AG10803 (cell line): ENCODE results near the gene URGCP.

Source experiments
- DNase-seq: peaks from one replicate; pipeline ENCODE4 v3.0.0; 2010; ENCODE audit warnings: low read depth
- H3K4me3 ChIP-seq: 2 replicates; pipeline ENCODE4 v1.5.1; 2011; ENCODE audit warnings: mild to moderate bottlenecking, low read length, control low read depth
- TF ChIP-seq, protein P1 (sequence below): conservative IDR thresholded peaks from 2 replicates; pipeline ENCODE4 v1.5.1; 2011; ENCODE audit warnings: mild to moderate bottlenecking, low read length, control low read depth, inconsistent platforms

URGCP gene

DNA sequence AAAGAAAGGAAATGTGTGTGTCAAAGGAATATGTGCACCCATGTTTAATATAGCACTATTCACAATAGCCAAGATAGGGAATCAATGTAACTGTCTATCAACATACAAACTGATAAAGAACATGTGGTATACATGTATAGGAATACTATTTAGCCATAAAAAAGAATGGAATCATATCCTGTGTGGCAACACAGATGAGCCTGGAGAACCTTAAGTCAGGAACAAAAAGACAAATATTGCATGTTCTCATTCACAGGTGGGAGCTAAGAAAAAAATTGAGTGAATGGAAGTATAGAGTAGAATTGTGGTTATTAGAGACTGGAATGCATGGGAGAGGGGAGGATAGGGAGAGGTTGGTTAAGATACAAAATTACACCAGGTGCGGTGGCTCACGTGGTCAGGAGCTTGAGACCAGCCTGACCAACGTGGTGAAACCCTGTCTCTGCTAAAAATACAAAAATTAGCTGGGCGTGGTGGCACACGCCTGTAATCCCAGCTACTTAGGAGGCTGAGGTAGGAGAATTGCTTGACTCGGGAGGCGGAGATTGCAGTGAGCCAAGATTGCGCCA, 10.5 kb downstream of the URGCP start:
- no peak for DNase-seq
- TF ChIP-seq, protein P1, sequence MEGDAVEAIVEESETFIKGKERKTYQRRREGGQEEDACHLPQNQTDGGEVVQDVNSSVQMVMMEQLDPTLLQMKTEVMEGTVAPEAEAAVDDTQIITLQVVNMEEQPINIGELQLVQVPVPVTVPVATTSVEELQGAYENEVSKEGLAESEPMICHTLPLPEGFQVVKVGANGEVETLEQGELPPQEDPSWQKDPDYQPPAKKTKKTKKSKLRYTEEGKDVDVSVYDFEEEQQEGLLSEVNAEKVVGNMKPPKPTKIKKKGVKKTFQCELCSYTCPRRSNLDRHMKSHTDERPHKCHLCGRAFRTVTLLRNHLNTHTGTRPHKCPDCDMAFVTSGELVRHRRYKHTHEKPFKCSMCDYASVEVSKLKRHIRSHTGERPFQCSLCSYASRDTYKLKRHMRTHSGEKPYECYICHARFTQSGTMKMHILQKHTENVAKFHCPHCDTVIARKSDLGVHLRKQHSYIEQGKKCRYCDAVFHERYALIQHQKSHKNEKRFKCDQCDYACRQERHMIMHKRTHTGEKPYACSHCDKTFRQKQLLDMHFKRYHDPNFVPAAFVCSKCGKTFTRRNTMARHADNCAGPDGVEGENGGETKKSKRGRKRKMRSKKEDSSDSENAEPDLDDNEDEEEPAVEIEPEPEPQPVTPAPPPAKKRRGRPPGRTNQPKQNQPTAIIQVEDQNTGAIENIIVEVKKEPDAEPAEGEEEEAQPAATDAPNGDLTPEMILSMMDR = no peak
- H3K4me3 ChIP-seq = no peak overlapping the region

DNA sequence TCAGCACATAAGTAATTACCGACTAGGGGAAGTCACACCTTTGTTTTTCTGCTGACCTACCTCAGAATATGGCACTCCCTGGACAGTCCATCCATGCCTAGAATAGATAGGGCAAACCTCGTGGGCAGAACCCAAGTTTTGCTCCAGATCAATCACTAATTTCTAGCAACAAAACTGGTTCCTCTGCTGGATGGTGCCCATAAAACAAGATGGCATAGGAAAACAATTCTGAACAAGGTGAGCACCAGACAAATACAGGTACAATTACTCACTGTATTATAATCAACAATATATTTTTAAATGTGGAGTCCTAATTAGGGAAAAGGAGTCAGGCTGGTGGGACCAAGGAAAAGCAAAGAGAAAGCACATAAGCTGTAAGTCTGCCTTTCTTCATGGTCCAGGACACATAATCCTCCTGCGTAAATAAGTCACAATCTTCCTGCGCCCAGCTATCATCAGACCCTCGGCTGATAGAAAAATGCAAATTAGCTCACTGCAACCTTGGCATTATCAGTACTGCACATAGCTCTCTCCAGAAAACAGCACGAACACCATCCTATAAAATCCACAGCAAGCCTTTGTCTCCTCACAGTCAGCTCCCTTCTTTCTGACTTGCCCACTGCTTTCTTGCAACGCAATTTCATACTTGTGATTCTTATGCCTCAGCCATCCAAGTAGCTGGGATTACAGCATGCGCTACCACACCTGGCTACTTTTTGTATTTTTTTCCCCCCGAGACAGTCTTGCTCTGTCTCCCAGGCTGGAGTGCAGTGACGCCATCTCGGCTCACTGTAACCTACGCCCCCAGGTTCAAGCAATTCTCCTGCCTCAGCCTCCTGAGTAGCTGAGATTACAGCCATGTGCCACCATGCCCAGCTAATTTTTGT, 15.1 kb downstream of the URGCP start:
- no peak overlapping the region for H3K4me3 ChIP-seq
- TF ChIP-seq, protein P1 = no peak
- no peak for DNase-seq

DNA sequence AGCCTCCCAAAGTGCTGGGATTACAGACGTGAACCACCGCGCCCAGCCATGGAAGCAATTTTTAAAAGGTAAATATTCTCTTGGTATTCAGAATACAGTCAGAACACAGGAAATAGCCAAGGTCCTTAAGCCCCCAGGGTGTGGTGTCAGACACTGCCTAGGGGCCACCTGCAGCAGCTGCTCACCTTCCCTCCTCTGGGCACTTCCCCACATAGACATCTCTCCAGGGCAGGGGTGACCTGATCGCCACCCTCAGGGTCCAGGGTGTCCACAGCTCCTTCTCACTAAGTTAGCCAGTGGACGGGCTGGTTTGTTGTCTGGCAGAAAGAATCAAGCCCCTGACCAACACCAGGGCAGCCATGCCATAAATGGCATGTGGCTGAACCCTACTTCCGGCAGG, 15.9 kb downstream of the URGCP start:
- TF ChIP-seq, protein P1 = no peak
- H3K4me3 ChIP-seq = no peak overlapping the region
- no peak for DNase-seq

GRCh38 chr7:43888993-43889945, 17.1 kb downstream of the URGCP start:
- H3K4me3 ChIP-seq = no peak overlapping the region
- no peak for DNase-seq

DNA sequence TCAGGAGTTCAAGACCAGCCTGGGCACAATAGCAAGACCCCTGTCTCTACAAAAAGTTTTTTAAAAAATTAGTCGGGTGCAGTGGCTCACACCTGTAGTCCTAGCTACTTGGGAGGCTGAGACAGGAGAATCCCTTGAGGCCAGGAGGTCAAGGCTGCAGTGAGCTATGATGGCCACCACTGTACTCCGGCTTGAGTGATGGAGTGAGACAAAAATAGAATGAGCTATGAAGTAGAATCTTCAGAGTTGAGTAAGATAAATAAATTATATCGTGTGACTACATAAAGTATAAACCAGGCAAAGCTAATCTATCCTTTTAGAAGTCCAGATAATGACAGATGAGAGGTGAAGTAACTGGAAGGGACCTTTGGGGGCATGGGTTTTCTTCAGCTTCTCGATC, 21.8 kb downstream of the URGCP start:
- no peak for DNase-seq
- no peak overlapping the region for H3K4me3 ChIP-seq
- TF ChIP-seq, protein P1 = no peak

More at GRCh38 chr7:43888993-43889945, 17.1 kb downstream of the URGCP start:
- TF ChIP-seq, protein P1 = no peak

DNA sequence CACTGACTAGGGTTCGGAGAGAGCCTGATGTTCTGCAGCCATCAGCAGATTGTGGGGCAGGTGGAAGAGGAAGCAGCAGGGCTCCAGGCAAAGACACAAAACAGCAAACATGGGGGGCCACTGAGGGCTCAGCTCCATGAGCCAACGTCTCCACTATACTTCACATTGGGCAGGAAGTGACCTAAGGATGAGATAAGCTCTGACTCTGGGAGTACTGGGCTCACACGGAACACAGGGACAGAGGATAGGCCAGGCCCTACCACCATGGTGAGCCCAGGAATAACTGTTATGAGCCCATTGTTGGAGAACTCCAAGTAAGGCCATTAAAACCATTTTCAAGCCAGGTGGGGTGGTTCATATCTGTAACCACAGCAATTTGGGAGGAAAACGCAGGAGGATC, 22.2 kb downstream of the URGCP start:
- H3K4me3 ChIP-seq = no peak overlapping the region
- TF ChIP-seq, protein P1 = no peak
- DNase-seq = no peak
